Urothelium cell line (cell line): ENCODE data around the gene GMDS.

ENCODE experiments used
- DNase-seq: peaks from one replicate; pipeline ENCODE4 v3.0.0; 2011; ENCODE audit warnings: low spot score, mixed read lengths
- FAIRE-seq: peaks from 2 replicates; lab custom pipeline; 2011; peaks lifted over from hg19 to GRCh38; lab: Jason Lieb, UNC

Gene GMDS

DNA sequence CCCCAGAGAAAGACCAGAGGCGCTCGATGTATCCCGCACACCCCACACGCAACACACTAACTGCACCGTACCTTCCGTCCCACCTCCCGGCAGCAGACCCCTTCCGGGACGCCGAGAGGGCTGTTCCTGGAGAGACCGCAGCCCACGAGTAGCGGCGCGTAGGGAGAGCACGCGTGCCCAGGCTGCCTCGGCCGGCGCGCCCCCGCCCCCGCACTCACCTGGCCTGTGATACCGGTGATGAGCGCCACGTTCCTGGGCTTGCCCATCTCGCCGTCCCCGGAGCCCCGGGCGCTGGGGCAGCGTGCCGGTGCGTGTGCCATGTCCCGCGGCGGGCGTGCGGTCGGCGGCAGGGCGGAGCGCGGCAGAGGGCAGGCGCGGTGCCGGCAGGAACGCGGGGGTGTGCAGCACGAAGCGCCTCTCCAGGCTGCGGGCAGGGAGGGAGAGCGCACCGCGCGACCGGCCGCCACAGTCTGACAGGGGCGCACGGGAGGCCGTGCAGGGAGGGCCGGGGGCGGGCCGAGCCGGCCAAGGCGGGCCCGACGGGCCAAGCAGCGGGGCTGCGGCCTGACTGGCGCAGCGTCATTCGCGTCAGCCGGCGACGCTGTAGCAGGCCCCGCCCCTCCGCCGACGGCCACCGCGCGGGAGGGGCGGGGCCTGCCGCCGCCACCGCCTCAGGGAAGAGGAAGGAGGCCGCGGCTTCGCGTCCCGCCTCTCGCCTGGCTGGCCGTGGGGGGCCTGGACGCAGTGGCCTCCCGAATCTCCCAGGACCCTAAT is at the start of gene GMDS:
Gene GMDS (minus strand): TSS at position 503 of the 774 bp plus-strand sequence.
- no peak for FAIRE-seq
- DNase-seq, result peak; percentile 97

DNA sequence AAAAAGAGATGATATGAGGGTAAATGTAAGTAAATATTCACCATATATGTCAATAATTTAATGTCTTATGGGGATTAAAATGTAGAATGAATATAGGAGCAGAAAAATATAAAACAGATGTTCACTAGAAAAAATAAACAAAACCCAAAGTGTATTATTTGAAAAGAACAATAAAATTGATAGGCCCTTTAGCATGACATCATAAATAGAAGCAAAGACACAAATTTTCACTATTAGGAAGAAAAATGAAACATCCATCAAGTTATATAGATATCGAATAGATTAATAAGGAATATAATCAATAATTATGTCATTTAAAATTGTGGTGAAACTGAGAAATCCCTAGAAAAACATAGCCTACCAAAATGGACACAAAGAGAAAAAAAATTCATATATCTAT is 40.1 kb upstream of the GMDS start:
- FAIRE-seq, result no peak

DNA sequence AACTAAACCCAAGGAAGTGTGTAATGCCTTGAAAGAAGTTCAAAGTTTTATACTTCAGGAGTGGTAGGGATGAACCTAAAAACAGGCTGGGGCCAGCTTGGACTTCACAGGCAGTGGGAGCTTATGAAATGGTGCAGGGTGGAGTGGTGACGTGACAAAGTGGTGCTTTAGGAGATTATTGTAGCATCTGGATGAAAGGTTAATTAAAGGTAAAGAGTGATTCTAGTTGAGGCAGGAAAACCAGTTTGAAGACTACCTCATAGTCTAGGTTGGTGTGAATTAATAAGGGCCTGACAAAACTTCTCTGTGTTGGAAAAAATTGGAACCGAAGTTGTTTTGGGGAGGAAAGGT is 30.5 kb upstream of the GMDS start:
- DNase-seq (no peak), FAIRE-seq (no peak)

More for the DNA sequence above, 40.1 kb upstream of the GMDS start:
- DNase-seq, result no peak

DNA sequence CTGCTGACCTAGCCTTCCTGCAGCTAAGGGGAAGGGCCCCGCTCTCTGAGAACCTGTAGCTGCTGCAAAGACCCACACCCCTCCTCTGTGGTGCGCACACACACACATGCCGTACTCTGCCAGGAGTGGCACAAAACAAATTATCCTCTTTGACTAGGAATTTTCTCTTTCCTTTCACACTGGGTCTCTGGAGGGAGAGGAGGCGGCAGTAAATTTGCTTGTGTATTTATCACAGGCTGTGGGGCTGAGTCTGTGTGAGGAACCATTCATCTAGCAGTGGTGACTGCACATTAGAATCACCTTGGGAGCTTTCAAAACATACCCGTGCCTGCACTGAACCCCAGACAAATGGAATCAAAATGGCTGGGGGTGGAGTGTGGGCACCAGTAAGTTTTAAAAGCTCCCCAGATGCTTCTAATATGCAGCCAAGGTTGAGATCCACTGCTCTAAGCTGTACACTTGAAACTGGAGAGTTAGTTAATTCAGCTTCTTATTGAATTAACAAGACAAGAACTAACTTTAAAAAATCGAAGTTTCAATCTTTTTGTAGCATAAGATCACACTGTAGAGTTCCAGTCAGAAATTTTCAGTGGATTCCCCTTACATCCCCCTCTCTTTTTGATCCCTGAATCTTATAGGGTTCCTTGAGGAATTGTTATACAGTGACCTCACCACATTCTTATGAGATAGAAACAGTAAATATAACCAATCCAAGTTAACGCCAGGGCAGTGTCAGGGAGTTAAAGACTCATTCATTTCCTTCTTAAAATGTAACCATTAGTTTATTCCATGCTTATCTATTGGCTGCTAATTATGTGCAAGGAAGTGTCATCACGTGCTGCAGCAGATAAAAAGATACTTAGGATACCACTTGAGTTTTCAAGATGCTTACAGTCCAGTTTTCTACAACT is 29.8 kb upstream of the GMDS start:
- FAIRE-seq (no peak), DNase-seq (no peak)

DNA sequence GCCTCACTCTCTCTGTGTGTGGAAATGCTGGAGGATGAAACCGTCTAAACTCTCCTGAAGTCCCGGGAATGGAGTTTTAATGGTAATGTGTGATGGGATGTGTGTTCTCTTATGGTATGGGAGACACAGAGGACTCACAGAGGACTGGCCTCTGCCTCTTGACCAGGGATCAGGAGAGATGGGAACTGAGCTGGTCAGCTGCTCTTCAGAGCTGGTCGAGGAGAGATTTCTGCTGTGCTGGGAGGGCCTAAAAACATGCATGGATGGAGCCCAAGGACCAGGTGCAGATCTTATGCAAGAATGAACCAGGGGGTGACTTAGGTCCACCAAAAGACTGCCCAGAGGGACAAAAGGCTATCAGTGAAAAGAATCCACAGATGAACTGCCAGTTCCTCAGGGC is 27.3 kb upstream of the GMDS start:
- DNase-seq (no peak), FAIRE-seq (no peak)

DNA sequence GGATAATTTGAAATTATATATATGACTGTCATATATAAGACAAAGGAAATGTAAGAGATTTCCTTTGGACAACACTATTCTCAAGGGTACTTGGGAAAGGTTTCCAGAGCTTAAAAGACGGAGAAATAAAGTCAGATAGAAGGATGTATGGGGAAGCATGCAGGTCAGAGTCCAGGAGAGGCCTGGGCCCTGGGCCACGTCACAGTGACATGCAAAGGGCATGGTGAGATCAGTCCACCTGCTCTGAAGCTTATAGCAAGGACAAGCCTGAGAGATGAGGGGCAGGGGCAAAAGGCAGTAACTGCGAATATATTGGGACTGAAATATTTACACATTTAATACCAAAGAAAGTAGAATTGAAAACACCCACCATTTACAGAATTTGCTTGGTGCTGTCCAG is 24.6 kb upstream of the GMDS start:
- DNase-seq, result no peak
- no peak for FAIRE-seq

DNA sequence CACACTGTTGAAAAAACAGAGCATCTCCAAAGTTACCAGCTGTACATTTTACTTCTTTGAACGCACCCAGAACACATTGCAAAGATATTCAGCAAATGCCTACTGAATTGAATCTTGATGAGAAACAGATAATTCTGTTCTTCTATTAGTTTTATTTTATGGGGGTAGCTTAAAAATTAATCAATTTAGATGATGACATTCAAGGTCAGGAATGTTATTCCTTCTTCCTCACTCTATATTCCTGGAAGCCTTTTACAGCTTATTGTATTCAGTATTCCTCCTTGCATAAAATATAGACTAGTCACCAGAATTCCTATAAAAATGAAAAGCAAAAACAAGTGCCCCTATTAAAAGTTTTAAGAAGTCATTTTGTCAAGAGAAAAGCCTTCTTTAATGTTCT is 21.4 kb upstream of the GMDS start:
- DNase-seq, result no peak
- FAIRE-seq, result no peak

DNA sequence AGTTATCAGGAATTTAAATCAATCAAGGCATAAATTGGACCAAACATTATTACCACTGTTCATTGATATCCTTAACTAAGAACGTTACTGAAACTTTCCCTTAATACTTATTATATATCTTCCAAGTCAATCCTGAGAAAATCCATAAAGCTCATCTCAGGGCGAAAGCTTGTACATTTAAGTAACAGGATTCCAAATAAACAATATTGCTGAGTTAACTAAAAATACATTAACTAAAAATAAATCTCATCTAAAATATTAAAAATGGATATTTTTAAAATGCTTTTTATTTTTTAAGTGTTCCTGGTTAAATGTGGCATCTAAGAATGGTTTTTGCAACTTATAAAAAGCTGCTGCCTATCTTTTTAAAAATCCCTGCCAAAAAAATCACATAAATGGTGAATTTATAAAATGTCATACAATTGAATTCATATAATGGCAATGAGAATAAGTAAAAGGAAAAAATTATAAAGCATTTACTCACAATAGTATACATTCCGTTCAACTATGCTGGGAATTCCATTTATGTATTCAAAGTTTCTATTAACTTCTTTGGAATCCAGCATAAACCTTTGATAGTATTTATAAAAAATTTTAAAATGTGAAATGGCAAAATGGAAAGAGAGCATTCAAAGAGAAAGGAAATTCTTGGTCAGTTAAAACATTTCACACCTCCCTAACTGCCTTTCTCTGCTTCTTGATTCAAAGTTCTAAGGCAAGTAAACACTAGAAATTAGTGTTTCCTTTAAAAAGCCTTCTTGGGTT is 20.8 kb upstream of the GMDS start:
- FAIRE-seq, result no peak
- DNase-seq, result no peak

DNA sequence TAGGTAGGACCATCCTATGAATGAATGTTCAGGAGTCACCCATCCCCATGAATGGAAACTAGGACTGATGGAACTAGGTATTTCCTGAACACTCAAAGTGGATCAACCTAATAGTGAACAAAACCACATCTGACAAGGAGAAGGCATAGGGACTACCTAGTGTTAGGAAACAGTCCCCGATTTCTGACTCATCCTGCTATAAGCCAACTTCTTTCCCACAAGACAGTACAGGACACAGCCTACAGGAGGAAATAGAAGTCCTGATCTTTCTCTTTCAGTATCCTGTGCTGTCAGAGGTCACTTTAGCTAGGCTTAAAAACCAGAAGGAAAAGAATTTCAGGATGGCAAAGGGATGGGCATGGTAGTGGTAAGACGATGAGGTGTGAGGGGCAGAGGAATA is 19.5 kb upstream of the GMDS start:
- no peak for FAIRE-seq
- no peak for DNase-seq

DNA sequence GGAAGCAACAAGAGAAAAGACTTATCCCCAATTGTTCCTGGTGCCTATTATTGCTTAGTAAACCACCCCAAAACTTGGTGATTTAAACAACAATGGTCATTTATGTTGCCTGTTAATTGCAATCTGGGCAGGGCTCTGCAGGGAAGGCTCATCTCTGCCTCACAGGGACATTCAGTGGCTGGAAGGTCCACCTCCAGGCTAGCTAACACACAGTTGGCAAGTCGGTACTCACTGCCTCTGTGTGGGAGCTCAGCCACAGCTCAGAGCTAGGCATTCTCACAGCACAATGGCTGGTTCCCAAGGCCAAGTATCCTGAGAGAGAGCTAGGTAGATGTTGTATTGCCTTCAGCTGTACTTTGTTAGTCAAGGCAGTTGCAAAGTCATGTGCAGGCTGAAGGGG is 18.5 kb upstream of the GMDS start:
- FAIRE-seq (no peak), DNase-seq (no peak)

DNA sequence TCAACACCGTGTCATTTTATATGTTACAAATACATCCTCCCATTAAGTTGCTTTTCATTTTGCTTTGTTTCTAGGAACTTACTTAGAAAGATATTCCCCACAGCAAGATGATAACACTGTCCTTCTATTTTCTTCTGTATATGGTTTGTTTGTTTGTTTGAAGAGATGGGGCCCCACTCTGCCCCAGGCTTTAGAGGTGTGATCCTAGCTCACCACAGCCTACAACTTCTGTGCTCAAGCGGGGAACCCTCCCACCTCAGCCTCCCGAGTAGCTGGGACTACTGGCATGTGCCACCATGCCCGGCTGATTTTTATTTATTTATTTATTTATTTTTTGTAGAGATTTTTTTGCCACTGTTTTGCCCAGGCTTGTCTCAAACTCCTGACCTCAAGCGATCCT is 14.2 kb upstream of the GMDS start:
- DNase-seq (no peak), FAIRE-seq (no peak)

DNA sequence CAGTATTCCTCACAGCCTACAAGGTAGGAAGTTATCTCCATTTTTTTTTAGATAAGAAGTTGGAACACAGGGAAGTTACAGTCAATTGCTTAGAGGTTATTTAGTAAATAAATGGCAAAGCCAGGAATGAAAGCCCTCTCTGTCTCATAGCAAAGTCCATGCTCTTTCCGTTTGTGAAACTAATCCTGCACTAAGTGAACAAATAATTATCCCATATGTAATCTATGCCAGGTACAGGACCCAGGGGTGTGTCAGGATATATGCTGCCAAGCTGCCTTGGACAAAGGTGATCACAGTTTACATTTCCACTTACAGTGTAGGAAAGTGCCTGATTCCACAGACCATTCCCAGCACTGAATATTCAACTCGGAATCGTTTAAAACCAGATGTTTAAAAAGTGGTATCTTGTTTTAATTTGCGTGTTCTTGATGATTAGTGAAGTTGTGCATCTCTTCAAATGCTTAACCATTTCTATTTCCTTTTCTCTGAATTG is 13.6 kb upstream of the GMDS start:
- DNase-seq, result no peak
- FAIRE-seq, result no peak

DNA sequence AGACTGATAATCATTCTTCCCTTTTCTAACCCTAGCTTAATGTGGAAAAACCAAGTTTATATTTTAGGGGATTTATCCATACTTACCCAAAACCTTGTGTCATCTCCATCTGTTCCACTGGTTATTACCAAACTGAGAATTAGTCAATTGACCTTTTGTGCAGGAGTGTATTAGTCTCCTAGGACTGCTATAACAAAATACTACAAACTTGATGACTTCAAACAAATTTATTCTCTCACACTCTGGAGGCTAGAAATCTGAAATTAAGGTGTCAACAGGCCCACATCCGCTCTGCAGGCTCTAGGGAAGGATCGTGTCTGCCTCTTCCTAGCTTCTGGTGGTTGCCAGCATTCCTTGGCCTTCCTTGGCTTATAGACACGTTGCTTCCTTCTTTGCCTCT is 12.7 kb upstream of the GMDS start:
- DNase-seq (no peak), FAIRE-seq (no peak)

DNA sequence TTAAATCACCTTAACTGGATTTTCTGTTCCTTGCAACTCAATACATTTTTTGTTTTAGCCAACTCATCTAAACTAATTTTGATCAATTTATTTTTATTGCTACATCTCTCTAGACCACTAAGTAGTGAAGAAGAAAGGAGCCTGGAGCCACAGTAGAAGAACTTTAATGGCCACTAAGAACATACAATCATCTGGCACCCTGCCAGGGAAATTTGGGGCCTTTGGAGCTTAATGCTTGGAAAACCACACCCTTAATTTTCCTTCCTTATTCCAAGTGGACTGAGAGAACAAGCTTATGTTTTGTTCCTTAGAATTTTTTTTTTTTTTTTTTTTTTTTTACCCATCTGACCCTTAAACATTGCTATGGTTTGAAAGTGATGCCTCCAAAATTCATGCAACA is 12.0 kb upstream of the GMDS start:
- DNase-seq (no peak), FAIRE-seq (no peak)

DNA sequence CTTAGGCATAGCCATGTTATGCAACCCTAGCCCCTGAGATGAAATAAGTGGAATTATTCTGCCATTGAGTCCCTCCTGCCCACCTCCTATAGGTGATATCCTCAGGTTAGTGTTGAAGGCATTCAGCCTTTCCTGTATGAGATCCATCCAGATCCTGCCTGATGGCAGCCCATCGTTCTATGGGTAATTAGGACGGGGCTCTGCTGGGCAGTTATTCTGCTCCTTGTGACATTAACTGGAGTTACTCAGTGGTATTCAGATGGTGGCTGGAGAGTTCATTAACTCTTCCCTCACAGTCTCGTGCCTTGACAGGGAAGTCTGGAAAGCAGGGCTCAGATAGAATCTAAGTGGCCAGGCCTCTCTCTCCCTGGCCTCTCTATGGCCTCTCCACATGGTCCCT is 9.3 kb upstream of the GMDS start:
- no peak for DNase-seq
- no peak for FAIRE-seq

DNA sequence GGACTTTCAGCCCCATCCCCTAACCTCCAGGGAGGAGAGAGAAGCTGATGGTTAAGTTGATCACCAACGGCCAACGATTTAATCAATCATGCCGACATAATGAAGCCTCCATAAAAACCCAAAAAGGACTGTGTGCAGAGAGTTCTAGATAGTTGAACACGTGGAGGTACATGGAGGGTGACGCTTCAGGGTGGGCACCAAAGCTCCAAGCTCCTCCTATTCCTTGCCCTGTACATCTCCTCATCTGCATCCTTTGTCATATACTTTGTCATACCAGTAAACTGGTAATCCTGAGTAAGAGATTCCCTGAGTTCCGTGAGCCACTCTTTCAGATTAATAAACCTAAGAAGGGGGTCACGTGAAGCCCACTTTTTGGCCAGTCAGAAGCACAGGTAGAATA is 3.7 kb upstream of the GMDS start:
- FAIRE-seq, result no peak
- no peak for DNase-seq

DNA sequence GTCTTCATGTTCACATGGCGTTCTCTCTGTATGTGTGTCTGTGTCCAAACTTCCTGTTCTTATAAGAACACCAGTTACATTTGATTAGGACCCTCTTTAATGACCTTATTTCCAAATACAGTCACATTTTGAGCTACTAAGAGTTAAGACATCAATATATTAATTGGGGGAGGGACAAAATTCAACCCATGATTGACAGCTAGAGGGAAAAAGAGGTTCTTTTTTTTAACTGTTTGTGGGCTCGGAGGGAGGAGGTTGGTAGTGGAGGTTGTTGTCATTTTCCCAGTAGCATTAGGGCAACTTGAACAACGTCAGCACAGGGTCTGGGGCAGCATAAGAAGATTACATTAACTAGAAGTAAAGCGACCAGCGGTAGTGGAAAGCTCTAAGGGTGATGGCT is 2.3 kb upstream of the GMDS start:
- FAIRE-seq, result no peak
- DNase-seq, result no peak

DNA sequence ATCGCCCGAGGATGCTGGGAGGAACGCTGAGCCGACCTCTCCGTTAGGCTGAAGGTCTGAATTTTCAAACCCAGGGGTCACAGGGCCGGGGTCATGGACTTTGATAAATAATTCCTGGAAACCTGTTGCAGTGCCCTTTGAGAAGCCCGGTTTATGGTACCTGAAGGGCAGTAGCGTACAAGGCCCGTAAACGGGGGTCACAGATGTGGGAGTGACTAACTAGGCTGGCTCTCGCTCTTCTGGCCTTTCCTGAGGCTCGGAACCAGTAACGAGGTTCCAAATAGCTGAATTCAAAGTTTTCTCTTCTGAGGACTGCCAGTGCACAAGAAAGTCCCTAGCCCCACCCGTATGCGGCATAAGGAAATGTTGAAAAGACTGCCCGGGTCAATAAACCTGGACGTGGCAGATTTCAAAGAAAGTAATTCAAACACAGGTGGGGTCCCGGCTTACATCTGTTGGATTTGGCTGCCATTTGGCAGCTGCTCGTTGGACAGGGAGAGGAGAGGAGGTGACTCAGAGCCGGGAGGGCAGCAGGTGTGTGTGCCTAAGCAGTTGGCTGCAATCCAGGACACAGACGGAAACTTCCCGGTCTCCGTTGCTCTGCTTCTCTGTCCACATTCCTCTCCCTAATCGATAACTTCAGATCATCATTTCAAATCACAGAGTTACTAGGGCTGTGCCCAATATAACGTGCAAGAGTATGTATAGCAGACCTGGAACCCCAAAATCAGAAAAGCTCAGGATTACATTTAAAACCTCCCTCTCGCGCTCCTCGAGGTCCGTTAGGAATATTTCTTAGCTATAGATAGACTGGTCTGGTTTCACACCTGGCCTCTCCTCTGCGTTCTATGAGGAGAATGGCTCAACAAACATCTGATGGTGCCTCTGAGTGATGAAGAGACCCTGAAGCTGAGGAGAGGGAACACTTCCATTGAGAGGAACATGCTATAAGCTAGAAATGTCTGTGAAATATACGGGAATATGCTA is 765 bp upstream of the GMDS start:
- peak; percentile 82 for DNase-seq
- no peak for FAIRE-seq

DNA sequence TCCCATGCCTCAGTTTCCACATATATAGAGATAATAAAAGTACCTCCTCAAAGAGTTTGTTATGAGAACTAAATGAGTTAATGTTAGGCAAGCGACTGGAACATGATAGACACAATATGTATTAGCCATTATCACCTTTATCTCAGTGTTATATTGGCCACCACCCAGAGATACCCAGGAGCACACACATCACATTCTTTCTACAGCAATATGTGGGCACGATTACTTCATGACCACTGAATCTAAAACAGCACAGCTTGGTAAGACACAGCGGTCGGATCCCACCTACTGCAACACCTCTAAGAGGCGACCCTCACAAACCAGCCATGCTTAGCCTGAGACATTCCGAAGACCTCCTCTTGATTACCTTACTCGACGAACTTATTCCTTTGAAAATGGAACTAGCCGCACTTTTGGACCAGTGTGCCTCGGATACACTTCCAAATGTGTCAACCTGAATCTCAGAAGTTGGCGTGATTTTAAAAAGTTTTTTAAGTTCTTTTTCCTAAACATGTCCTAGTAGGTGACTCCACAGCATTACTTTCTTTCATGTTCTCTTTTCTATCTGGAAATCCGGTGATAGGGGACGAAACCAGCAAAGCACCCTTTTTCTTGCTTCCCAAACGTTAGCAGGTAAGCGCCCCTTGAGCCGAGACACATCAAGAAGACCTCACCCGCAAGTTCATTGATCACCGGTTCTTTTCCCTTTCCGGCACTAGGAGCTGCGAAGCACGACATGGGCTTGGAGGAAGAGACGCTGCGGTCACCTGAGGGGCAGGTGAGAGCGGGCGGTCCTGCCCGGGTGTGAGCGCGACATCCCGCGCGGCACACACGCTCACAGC is 923 bp downstream of the GMDS start:
- FAIRE-seq (no peak), DNase-seq (peak; percentile 33)
